Bronchial smooth muscle cell (primary cell): ENCODE data around the gene SPATA20. TPM values are rescaled to one million over a fixed set of nuclear protein-coding genes. Genes with fewer than 3 reads are reported as not detected.

Source experiments
- total RNA-seq: library from RNA; depleted of rRNA; stranded (reverse); fragments of >200 nt; gene quantifications from 2 replicates; pipeline ENCODE4 v1.2.1, GENCODE V29; 2014

SPATA20 gene
- total RNA-seq = 58.0 and 67.0 TPM in 2 replicates

DNA sequence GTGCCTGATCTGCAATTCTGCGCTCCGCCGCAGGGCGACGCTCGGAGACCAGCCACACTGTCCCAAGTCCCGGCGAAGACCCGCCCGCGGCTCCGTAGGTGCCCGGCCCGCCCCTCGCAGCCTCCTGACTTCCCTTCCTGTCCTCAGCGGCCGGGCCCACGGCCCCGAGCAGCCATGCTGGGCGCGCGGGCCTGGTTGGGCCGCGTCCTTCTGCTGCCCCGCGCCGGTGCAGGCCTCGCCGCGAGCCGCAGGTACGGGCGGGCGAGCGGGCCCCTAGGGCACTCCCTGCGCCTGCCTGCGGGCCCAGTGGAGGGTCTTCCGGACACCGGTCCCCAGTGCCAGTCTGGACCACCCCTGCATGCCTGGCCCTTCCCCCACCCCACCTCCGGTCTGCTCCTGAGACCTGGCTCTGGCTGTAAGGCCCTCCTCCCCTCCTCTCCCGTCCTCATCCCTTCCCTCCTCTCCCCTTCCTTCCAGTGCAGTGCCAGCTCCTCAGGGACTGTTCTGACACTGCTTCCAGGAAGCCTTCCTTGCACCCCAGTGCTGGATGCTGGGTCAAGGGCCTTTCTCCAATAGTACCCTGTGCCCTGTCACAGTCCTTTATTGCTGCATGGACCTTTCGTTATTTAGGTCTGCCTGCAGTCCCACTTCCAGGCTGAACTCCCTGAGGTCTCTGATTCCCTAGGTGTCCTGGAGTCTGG lies at the start of gene SPATA20:
Gene SPATA20 (plus strand): TSS at position 140 of the 701 bp plus-strand sequence. CDS start 35 bp downstream, at position 175.

DNA sequence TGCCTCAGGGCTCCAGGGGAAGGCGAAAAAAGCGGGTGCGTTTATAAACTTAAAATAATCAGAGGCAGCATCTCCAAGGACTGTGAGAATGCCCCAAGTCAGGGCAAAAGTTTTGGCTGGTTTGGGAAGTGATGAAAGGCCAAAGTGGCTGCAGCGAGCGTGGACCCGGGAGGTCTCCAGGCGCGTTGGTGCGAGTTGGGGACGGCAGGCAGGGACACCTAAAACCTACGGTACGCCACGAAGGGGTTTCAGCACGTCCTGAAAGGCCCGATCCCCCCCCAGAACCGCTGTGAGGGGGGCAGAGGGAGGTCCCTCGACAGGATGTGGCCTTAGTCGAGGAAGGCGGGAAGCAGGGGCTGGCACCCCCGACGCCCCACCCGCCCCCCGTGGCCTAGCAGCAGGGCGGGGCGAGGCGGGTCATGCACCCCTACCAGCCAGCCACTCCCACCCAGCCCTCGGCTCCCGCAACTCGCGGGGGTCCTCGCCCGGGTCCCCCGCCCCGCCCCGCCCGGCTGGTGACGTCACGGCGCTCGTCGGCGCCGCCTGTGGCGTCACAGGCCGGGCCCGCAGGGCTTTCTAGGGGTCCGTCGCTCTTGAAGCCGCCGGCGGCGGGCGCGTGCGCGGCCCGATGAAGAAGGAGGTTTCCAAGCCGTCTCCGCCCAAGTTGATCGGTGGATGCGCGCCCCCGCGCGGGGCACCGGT lies 39.0 kb upstream of the SPATA20 start, which contains the start of gene MYCBPAP:
Gene MYCBPAP (plus strand): TSS at position 569 of the 702 bp plus-strand sequence. CDS start 236 bp downstream, outside the sequence.

DNA sequence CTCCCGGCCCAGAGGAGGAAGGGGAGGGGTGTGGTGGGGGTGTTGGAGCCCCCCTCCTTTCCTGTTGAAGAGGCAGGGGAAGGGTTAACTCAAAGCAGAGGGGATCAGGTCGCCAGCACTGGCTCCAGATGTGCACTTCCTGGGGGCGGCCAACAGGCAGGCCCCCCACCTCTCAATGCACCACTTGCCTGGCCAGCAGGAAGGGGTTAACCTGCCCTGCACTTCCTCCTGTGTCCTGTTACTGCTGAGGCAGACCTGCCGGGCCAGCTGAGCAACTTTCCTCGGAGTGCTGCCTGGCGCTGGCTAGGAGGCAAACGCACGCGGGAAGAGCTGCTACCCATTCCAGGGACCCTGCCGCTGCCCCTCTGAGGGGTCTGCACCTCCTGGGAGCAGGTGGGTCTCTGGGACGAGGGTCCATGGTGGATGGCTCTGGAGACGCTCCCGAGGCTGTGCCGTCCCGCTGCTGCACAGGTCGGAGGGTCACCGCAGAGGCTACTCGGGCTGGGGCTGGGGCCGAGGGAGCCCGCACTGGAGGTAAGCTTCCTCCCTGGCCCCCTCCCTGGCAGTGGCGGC lies 14.4 kb upstream of the SPATA20 start, which contains the start of gene EPN3:
Gene EPN3 (plus strand): TSS at position 284 of the 573 bp plus-strand sequence. CDS start 3,822 bp downstream, outside the sequence.

DNA sequence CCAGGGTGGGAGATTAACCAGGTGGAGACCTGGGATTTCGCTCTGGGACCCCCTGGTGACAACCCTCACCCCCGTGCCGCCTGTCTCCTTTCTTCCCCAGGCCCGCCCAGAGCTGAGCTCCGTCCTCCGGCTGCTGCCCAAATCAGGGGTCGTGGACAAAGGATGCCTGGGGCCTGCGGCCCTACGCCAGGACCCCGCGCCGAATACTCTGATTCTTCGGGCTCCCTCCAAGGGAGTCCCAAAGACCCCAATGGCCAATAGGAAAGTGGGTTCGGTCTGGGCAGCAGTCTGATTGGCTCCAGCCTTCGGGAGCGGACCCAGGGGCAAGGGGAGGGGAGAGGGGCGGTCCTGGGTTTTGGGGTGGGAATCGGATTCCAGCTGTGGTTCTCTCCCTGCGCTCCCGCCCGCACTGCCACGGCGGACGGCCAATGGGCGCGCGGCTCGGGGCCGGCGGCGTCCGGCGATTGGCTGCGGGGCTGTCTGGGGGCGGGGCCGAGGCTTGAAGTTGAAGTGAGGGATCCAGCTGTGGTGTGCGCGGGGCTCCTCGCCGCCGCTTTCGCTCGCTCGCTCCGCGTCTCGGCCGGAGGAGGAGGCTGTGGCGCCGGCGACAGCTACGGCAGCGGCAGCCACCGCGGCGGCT lies 13.3 kb downstream of the SPATA20 start, which contains the start of gene CACNA1G:
Gene CACNA1G (plus strand): TSS at position 531 of the 640 bp plus-strand sequence. CDS start 745 bp downstream, outside the sequence.

Other genes starting within 250 kb of the SPATA20 start
- gene XYLT2, start 201.0 kb upstream of the SPATA20 start, total RNA-seq = 37.4 and 45.2 TPM in 2 replicates
- 62.3 and 77.3 TPM in 2 replicates for gene MRPL27, start 174.0 kb upstream of the SPATA20 start, total RNA-seq
- gene EME1, start 173.9 kb upstream of the SPATA20 start, total RNA-seq = 0.52 and 0.79 TPM in 2 replicates
- 84.9 and 86.1 TPM in 2 replicates for gene LRRC59, start 149.7 kb upstream of the SPATA20 start, total RNA-seq
- 47.8 and 57.2 TPM in 2 replicates for gene ACSF2, start 121.0 kb upstream of the SPATA20 start, total RNA-seq
- not detected in 2 replicates for gene CHAD, start 78.3 kb upstream of the SPATA20 start, total RNA-seq
- 20.1 and 21.3 TPM in 2 replicates for gene RSAD1, start 68.3 kb upstream of the SPATA20 start, total RNA-seq
- gene MYCBPAP, start 38.7 kb upstream of the SPATA20 start, total RNA-seq = 1.3 and 2.6 TPM in 2 replicates
- not detected in 2 replicates for gene EPN3, start 14.4 kb upstream of the SPATA20 start, total RNA-seq
- gene CACNA1G, start 13.5 kb downstream of the SPATA20 start, total RNA-seq = 0.32 and 1.0 TPM in 2 replicates
- 1.8 and 2.5 TPM in 2 replicates for gene ABCC3, start 87.7 kb downstream of the SPATA20 start, total RNA-seq
- gene ANKRD40, start 160.7 kb downstream of the SPATA20 start, total RNA-seq = 16.4 and 19.4 TPM in 2 replicates
- 35.2 and 37.7 TPM in 2 replicates for gene LUC7L3, start 172.4 kb downstream of the SPATA20 start, total RNA-seq
- not detected in 2 replicates for gene ANKRD40CL, start 220.3 kb downstream of the SPATA20 start, total RNA-seq